ENCODE results near the gene RASSF8. TPM values are rescaled to one million over a fixed set of nuclear protein-coding genes. Genes with fewer than 3 reads are reported as not detected.

The RASSF8 gene
- total and polyA plus RNA-seq, 9 of the 15 experiments (the other 6 are each of a cell fraction or from before 2014, with no cell fraction given), result 0.01 to 0.36 (median 0.12) TPM; not detected in 1

DNA sequence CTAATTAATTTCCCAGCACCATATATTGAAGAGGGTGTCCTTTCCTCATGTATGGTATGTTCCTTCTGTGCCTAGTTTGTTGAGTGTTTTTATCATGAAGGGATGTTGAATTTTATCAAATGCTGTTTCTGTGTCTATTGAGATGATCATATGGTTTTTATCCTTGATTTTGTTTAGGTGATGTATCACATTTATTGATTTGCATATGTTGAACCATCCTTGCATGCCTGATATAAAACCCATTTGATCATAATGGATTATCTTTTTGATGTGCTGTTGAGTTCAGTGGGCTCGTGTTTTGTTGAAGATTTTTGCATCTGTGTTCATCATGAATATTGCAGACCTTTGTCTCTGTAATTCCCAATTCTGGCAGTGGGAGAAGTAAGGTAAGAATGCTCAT lies 44.6 kb downstream of the RASSF8 start:
- CTCF ChIA-PET (ENCODE audit: low intra/inter-chr PET ratio), result no interaction called here
- no peaks in the 10 kb centered on the region for H3K36me3 ChIP-seq (ENCODE audit: control insufficient read depth, insufficient read depth, low read length)
- H2AFZ ChIP-seq (ENCODE audit: low read depth, low read length), result no peak overlapping the region
- in situ Hi-C loops (cut with MboI) (no loop called here), intact Hi-C loops (cut with micrococcal nuclease) (no loop called here)
- WGBS (ENCODE audit: insufficient coverage, low coverage, missing lambda C conversion rate), result 0% methylated on average over 1 of the region's 1 CpG
- POLR2A ChIA-PET, result no interaction called here
- H3K79me2 ChIP-seq (ENCODE audit: control insufficient read depth, insufficient read depth, low read length), result no peaks in the 10 kb centered on the region
- BruUV-seq (replicated peaks), result no TSS peak
- H3K27me3 ChIP-seq (ENCODE audit: control insufficient read depth in 2 of 2, insufficient read depth in 2 of 2, low read length in 2 of 2), result no peaks in the 10 kb centered on the region
- FAIRE-seq, result no peak
- H4K20me1 ChIP-seq (replicated peaks; ENCODE audit: control insufficient read depth, insufficient read depth, low read length), result no peaks in the 10 kb centered on the region
- H3K27ac ChIP-seq (ENCODE audit: extremely low read depth, low read depth, low read length), result no peak overlapping the region
- no peak overlapping the region for H3K4me2 ChIP-seq (ENCODE audit: insufficient read depth, low read length)
- no peaks in the 10 kb centered on the region for H3K9me1 ChIP-seq (ENCODE audit: control insufficient read depth, insufficient read depth, low read length)
- no peak for DNase-seq (ENCODE audit: extremely low read depth in 1 of 4, low spot score in 3 of 4)
- no peak for ATAC-seq
- H3K9ac ChIP-seq (ENCODE audit: insufficient read depth in 1 of 2, low read depth in 2 of 2, low read length in 2 of 2), result no peak overlapping the region
- H3K9me3 ChIP-seq (replicated peaks; ENCODE audit: control insufficient read depth, insufficient read depth, low read depth, low read length), result no peaks in the 10 kb centered on the region
- H3K4me3 ChIP-seq, result no peak overlapping the region
- TF ChIP-seq CXXC5 (CRISPR knock-in tag; IDR thresholded peaks at IDR 0.05) (no peak), ZNF324 (CRISPR knock-in tag; IDR thresholded peaks at IDR 0.05) (peak; percentile 92)
- no peaks in the 10 kb centered on the region for H3K4me1 ChIP-seq (replicated peaks in 1 of 2; ENCODE audit: control insufficient read depth in 2 of 2, insufficient read depth in 2 of 2, low read length in 2 of 2)

DNA sequence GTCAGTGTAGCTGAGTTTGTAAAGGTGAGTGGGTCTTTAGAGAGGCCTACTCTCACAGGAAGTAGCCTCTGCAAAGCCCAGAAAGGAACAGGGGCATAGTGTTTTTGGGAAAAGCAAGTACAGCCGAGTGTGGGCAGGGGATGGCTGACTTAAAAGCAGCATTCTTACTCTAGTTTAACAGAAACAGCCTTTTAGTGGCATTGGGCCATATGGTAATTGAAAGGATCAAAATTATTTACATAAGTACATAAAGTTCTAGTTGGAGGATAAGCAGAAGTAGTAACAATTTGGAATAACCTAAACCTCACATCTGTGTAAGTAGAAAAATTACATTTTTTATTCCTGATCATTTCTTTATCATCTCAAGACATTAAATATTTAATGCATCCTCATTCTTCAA lies 49.1 kb downstream of the RASSF8 start:
- Histone ChIP-seq H3K9me3 (replicated peaks; ENCODE audit: control insufficient read depth, insufficient read depth, low read depth, low read length) (no peaks in the 10 kb centered on the region), H3K4me2 (ENCODE audit: insufficient read depth, low read length) (no peak overlapping the region), H3K36me3 (ENCODE audit: control insufficient read depth, insufficient read depth, low read length) (no peaks in the 10 kb centered on the region), H3K4me3 (no peak overlapping the region), H3K27me3 (ENCODE audit: control insufficient read depth in 2 of 2, insufficient read depth in 2 of 2, low read length in 2 of 2) (no peaks in the 10 kb centered on the region), H3K4me1 (replicated peaks in 1 of 2; ENCODE audit: control insufficient read depth in 2 of 2, insufficient read depth in 2 of 2, low read length in 2 of 2) (no peaks in the 10 kb centered on the region), H3K9me1 (ENCODE audit: control insufficient read depth, insufficient read depth, low read length) (no peaks in the 10 kb centered on the region), H2AFZ (ENCODE audit: low read depth, low read length) (no peak overlapping the region), H3K27ac (ENCODE audit: extremely low read depth, low read depth, low read length) (no peak overlapping the region), H4K20me1 (replicated peaks; ENCODE audit: control insufficient read depth, insufficient read depth, low read length) (no peaks in the 10 kb centered on the region), H3K79me2 (ENCODE audit: control insufficient read depth, insufficient read depth, low read length) (no peaks in the 10 kb centered on the region), H3K9ac (ENCODE audit: insufficient read depth in 1 of 2, low read depth in 2 of 2, low read length in 2 of 2) (no peak overlapping the region)
- WGBS (ENCODE audit: insufficient coverage, low coverage, missing lambda C conversion rate), result 0% methylated on average over 1 of the region's 1 CpG
- intact Hi-C loops (cut with micrococcal nuclease), result no loop called here
- POLR2A ChIA-PET, result no interaction called here
- DNase-seq (ENCODE audit: extremely low read depth in 1 of 4, low spot score in 3 of 4), result no peak
- no TSS peak for BruUV-seq (replicated peaks)
- TF ChIP-seq, protein P1, sequence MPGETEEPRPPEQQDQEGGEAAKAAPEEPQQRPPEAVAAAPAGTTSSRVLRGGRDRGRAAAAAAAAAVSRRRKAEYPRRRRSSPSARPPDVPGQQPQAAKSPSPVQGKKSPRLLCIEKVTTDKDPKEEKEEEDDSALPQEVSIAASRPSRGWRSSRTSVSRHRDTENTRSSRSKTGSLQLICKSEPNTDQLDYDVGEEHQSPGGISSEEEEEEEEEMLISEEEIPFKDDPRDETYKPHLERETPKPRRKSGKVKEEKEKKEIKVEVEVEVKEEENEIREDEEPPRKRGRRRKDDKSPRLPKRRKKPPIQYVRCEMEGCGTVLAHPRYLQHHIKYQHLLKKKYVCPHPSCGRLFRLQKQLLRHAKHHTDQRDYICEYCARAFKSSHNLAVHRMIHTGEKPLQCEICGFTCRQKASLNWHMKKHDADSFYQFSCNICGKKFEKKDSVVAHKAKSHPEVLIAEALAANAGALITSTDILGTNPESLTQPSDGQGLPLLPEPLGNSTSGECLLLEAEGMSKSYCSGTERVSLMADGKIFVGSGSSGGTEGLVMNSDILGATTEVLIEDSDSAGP (CRISPR knock-in tag; IDR thresholded peaks at IDR 0.05), result no peak
- TF ChIP-seq, protein P2, sequence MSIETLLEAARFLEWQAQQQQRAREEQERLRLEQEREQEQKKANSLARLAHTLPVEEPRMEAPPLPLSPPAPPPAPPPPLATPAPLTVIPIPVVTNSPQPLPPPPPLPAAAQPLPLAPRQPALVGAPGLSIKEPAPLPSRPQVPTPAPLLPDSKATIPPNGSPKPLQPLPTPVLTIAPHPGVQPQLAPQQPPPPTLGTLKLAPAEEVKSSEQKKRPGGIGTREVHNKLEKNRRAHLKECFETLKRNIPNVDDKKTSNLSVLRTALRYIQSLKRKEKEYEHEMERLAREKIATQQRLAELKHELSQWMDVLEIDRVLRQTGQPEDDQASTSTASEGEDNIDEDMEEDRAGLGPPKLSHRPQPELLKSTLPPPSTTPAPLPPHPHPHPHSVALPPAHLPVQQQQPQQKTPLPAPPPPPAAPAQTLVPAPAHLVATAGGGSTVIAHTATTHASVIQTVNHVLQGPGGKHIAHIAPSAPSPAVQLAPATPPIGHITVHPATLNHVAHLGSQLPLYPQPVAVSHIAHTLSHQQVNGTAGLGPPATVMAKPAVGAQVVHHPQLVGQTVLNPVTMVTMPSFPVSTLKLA (conservative IDR thresholded peaks at IDR 0.05), result no peak
- no peak for ATAC-seq
- in situ Hi-C loops (cut with MboI), result no loop called here
- CTCF ChIA-PET (ENCODE audit: low intra/inter-chr PET ratio), result no interaction called here
- no peak for FAIRE-seq
